Measurements from ENCODE around the gene ZDHHC18.

DNA sequence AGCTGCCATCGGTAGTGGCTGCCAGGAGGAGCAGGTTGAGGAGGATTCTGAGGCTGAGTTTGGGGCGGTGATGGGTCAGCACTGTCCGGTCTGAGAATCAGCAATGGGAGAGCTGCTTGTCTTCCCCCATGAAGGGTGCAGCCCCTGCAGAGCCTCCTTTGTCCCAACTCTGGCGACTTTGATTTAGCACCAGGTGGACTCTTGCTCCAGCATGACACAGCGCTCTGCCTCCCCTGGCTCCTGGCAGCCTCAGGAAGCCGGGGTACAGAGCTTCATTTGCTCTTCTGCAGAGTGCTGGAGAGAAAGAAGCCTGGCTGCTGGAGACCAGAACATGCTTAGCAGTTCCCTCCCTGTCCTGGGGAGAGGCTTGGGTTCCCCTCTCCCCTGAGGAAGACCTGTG, 13.3 kb downstream of the ZDHHC18 start:
- TF ChIP-seq POLR2AphosphoS5 (IDR thresholded peaks at IDR 0.05; ENCODE audit: low read depth, low read length): no peak
- no peak for TF ChIP-seq POLR2A (IDR thresholded peaks at IDR 0.05; ENCODE audit: low read depth, low read length)
